Loucy (cell line): ENCODE results near the gene CLK3.
A peak's percentile ranks its signal among the peaks of the same experiment; 100 is the strongest.

Source experiments
- H2AFZ ChIP-seq: fragments of 200-600 bp; sonication (generic); 2 replicates; pipeline ENCODE4 v1.6.0; 2016; ENCODE audit warnings: antibody characterized with exemption, mild to moderate bottlenecking, low read length, moderate library complexity
- H3F3A ChIP-seq: fragments of 200-600 bp; 2 replicates; pipeline ENCODE4 v1.6.0; 2016; ENCODE audit warnings: antibody characterized with exemption, low read depth, mild to moderate bottlenecking
- H3K27me3 ChIP-seq: fragments of 200-600 bp; sonication (generic); 2 replicates; pipeline ENCODE4 v1.6.1; 2014; ENCODE audit warnings: low read length, mild to moderate bottlenecking; ENCODE audit not compliant: insufficient read depth, poor library complexity, severe bottlenecking
- H3K36me3 ChIP-seq: fragments of 200-600 bp; sonication (generic); 2 replicates; pipeline ENCODE4 v1.6.1; 2016; ENCODE audit warnings: low read length; ENCODE audit not compliant: insufficient read depth
- H3K4me1 ChIP-seq: fragments of 200-600 bp; sonication (generic); 2 replicates; pipeline ENCODE4 v1.5.1; 2014; ENCODE audit warnings: low read length, mild to moderate bottlenecking; ENCODE audit not compliant: insufficient read depth, poor library complexity, severe bottlenecking
- H3K4me2 ChIP-seq: fragments of 200-600 bp; sonication (generic); 2 replicates; pipeline ENCODE4 v1.6.0; 2014; ENCODE audit warnings: antibody characterized with exemption, low read length, low read depth, mild to moderate bottlenecking; ENCODE audit not compliant: poor library complexity, severe bottlenecking
- H3K4me3 ChIP-seq: fragments of 200-600 bp; sonication (generic); 2 replicates; pipeline ENCODE4 v1.5.1; 2014; ENCODE audit warnings: low read length, mild to moderate bottlenecking, mixed read lengths; ENCODE audit not compliant: poor library complexity, severe bottlenecking
- H3K79me2 ChIP-seq: fragments of 200-600 bp; sonication (generic); 2 replicates; pipeline ENCODE4 v1.6.1; 2014; ENCODE audit warnings: low read length; ENCODE audit not compliant: insufficient read depth
- H3K9ac ChIP-seq: fragments of 200-600 bp; sonication (generic); 2 replicates; pipeline ENCODE4 v1.6.0; 2014; ENCODE audit warnings: mild to moderate bottlenecking, low read depth, low read length, moderate library complexity; ENCODE audit not compliant: poor library complexity, severe bottlenecking
- H3K9me2 ChIP-seq: fragments of 200-600 bp; sonication (generic); replicated peaks from 2 replicates; pipeline ENCODE4 v1.6.1; 2016; ENCODE audit warnings: low read depth, low read length, mixed read lengths
- H3K9me3 ChIP-seq: fragments of 200-600 bp; sonication (generic); 2 replicates; pipeline ENCODE4 v1.6.1; 2014; ENCODE audit warnings: mild to moderate bottlenecking, antibody characterized with exemption, low read length, low read depth; ENCODE audit not compliant: insufficient read depth
- H4K20me1 ChIP-seq: fragments of 200-600 bp; sonication (generic); 2 replicates; pipeline ENCODE4 v1.6.0; 2014; ENCODE audit warnings: antibody characterized with exemption, low read length, mild to moderate bottlenecking; ENCODE audit not compliant: insufficient read depth, poor library complexity, severe bottlenecking
- CTCF ChIP-seq: fragments of 200-600 bp; sonication (generic); conservative IDR thresholded peaks from 2 replicates; pipeline ENCODE4 v1.5.1; 2014; ENCODE audit warnings: mild to moderate bottlenecking, antibody characterized with exemption, low read length
- EZH2phosphoT487 ChIP-seq: fragments of 200-600 bp; IDR thresholded peaks from 2 replicates; pipeline ENCODE4 v1.6.1; 2018; ENCODE audit warnings: antibody characterized with exemption, mild to moderate bottlenecking, moderate library complexity, borderline replicate concordance

Gene CLK3

GRCh38 chr15:74619916-74620635 is 4.4 kb downstream of the CLK3 start:
- H3K4me2 ChIP-seq, result peak overlapping the region; percentile 6
- peaks cover 23% of the 10 kb centered on the region for H3K4me1 ChIP-seq
- TF ChIP-seq EZH2phosphoT487 (no peak), CTCF (no peak)
- no peak overlapping the region for H2AFZ ChIP-seq
- H3K36me3 ChIP-seq, result peaks cover 60% of the 10 kb centered on the region; the same call in 1 of the 2 replicates
- no peaks in the 10 kb centered on the region for H3K27me3 ChIP-seq
- peaks cover 87% of the 10 kb centered on the region for H3K79me2 ChIP-seq
- no peak overlapping the region for H3K9ac ChIP-seq
- H3K9me2 ChIP-seq, result no peaks in the 10 kb centered on the region
- H4K20me1 ChIP-seq, result peaks cover 86% of the 10 kb centered on the region
- no peaks in the 10 kb centered on the region for H3K9me3 ChIP-seq
- no peak overlapping the region for H3K4me3 ChIP-seq
- no peaks in the 10 kb centered on the region for H3F3A ChIP-seq

GRCh38 chr15:74620636-74621545 is 5.3 kb downstream of the CLK3 start:
- no peaks in the 10 kb centered on the region for H3F3A ChIP-seq
- peaks cover 84% of the 10 kb centered on the region for H4K20me1 ChIP-seq
- no peaks in the 10 kb centered on the region for H3K27me3 ChIP-seq
- no peak overlapping the region for H3K4me3 ChIP-seq
- no peaks in the 10 kb centered on the region for H3K9me2 ChIP-seq
- H2AFZ ChIP-seq, result no peak overlapping the region
- TF ChIP-seq CTCF, result peak; percentile 100
- TF ChIP-seq EZH2phosphoT487, result no peak
- peaks cover 84% of the 10 kb centered on the region for H3K79me2 ChIP-seq
- H3K9ac ChIP-seq, result peak overlapping the region; percentile 12
- peak overlapping the region; percentile 6 for H3K4me2 ChIP-seq
- H3K36me3 ChIP-seq, result peaks cover 68% of the 10 kb centered on the region; the same call in 1 of the 2 replicates
- H3K4me1 ChIP-seq, result peaks cover 23% of the 10 kb centered on the region
- no peaks in the 10 kb centered on the region for H3K9me3 ChIP-seq

GRCh38 chr15:74621546-74621920 is 5.9 kb downstream of the CLK3 start:
- Histone ChIP-seq H3K9me2 (no peaks in the 10 kb centered on the region), H3K27me3 (no peaks in the 10 kb centered on the region), H3K4me3 (no peak overlapping the region), H3K4me2 (peak overlapping the region; percentile 2), H3K9ac (peak overlapping the region; percentile 12), H3K4me1 (peaks cover 20% of the 10 kb centered on the region), H3F3A (no peaks in the 10 kb centered on the region), H3K9me3 (no peaks in the 10 kb centered on the region), H3K36me3 (peaks cover 75% of the 10 kb centered on the region; the same call in 1 of the 2 replicates), H3K79me2 (peaks cover 77% of the 10 kb centered on the region), H2AFZ (no peak overlapping the region), H4K20me1 (peaks cover 77% of the 10 kb centered on the region)
- TF ChIP-seq CTCF (no peak), EZH2phosphoT487 (no peak)
